Lower leg skin (tissue), 3 donors: ENCODE results near the gene RNF181.

Experiments used
- POLR2A ChIP-seq, 2 donors: fragments of 450-650 bp; IDR thresholded peaks; one replicate each; pipeline ENCODE4 v1.6.1; 2016 to 2017; ENCODE audit warnings: antibody characterized with exemption in 2 of 2, mild to moderate bottlenecking in 1 of 2, moderate library complexity in 1 of 2
- TF ChIP-seq, protein P1 (sequence below), 3 donors: fragments of 450-650 bp; IDR thresholded peaks; one replicate each; pipeline ENCODE4 v1.5.1; 2016; ENCODE audit warnings: antibody characterized with exemption in 3 of 3, mild to moderate bottlenecking in 3 of 3, moderate library complexity in 2 of 3

DNA sequence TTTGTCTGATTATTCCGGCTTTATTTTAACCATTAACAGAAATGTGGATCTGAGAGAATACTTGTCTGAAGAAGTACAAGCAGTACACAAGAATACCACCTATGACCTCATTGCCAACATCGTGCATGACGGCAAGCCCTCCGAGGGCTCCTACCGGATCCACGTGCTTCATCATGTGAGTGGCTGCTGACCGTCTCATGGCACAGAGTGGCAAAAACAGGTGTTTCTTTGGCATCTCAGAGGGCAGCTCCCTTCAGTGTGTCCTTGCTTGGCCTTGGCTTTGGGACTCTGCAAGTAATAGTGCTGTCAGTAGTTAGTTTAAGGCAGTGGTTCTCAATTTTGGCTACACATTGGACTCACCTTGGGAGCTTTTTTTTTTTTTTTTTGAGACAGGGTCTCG is 49.4 kb downstream of the RNF181 start:
- TF ChIP-seq, protein P1, sequence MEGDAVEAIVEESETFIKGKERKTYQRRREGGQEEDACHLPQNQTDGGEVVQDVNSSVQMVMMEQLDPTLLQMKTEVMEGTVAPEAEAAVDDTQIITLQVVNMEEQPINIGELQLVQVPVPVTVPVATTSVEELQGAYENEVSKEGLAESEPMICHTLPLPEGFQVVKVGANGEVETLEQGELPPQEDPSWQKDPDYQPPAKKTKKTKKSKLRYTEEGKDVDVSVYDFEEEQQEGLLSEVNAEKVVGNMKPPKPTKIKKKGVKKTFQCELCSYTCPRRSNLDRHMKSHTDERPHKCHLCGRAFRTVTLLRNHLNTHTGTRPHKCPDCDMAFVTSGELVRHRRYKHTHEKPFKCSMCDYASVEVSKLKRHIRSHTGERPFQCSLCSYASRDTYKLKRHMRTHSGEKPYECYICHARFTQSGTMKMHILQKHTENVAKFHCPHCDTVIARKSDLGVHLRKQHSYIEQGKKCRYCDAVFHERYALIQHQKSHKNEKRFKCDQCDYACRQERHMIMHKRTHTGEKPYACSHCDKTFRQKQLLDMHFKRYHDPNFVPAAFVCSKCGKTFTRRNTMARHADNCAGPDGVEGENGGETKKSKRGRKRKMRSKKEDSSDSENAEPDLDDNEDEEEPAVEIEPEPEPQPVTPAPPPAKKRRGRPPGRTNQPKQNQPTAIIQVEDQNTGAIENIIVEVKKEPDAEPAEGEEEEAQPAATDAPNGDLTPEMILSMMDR (IDR thresholded peaks at IDR 0.05): no peak
- no peak for TF ChIP-seq POLR2A (IDR thresholded peaks at IDR 0.05)
